ENCODE results near the gene SALL4. TPM values are rescaled to one million over a fixed set of nuclear protein-coding genes. Genes with fewer than 3 reads are reported as not detected.

Gene SALL4
- total and polyA plus RNA-seq, 9 of the 15 experiments (the other 6 are each of a cell fraction or from before 2014, with no cell fraction given) = 0.03 to 0.07 TPM; not detected in 7

- TF ChIP-seq HMGXB4 (CRISPR knock-in tag; IDR thresholded peaks at IDR 0.05) (no peak), REST (IDR thresholded peaks at IDR 0.05; ENCODE audit: borderline replicate concordance) (no peak), REST (CRISPR knock-in tag; IDR thresholded peaks at IDR 0.05; ENCODE audit: low read depth) (no peak), ATF6 (CRISPR knock-in tag; IDR thresholded peaks at IDR 0.05) (no peak), ZNF408 (CRISPR knock-in tag; IDR thresholded peaks at IDR 0.05; ENCODE audit: low read depth) (no peak)
Observed at GRCh38 chr20:51745804-51746203, 56.5 kb downstream of the SALL4 start (continued).

All from K562 (cell line).